ENCODE measurements around the gene PPP1R13B.
"Not testable (repeated sequence)": the region's sequence is repeated elsewhere in the genome, so short reads cannot be mapped to it uniquely, and the experiment has no call there.

Gene PPP1R13B

GRCh38 chr14:103856607-103857006 is 9.2 kb upstream of the PPP1R13B start:
- DNase-seq = no peak

GRCh38 chr14:103856105-103856504 is 8.7 kb upstream of the PPP1R13B start:
- DNase-seq = no peak

GRCh38 chr14:103855734-103856095 is 8.3 kb upstream of the PPP1R13B start:
- no peak for DNase-seq

GRCh38 chr14:103854822-103855733 is 7.7 kb upstream of the PPP1R13B start:
- DNase-seq = no peak

GRCh38 chr14:103854017-103854808 is 6.8 kb upstream of the PPP1R13B start:
- DNase-seq = no peak

- DNase-seq = no peak
Observed at GRCh38 chr14:103849151-103849886, 1.9 kb upstream of the PPP1R13B start.

- no peak for DNase-seq
Observed at GRCh38 chr14:103848175-103849077, 1.1 kb upstream of the PPP1R13B start.

GRCh38 chr14:103846543-103847450 is 578 bp downstream of the PPP1R13B start:
- peak; percentile 29 for DNase-seq

- DNase-seq = no peak
Observed at GRCh38 chr14:103846097-103846496, 1.3 kb downstream of the PPP1R13B start.

GRCh38 chr14:103845327-103845726 is 2.0 kb downstream of the PPP1R13B start:
- no peak for DNase-seq

- not testable (repeated sequence) for DNase-seq
Observed at GRCh38 chr14:103841265-103841664, 6.1 kb downstream of the PPP1R13B start.

GRCh38 chr14:103840014-103840413 is 7.4 kb downstream of the PPP1R13B start:
- DNase-seq = no peak

GRCh38 chr14:103839579-103839978 is 7.8 kb downstream of the PPP1R13B start:
- no peak for DNase-seq

GRCh38 chr14:103838117-103838516 is 9.3 kb downstream of the PPP1R13B start:
- no peak for DNase-seq

GRCh38 chr14:103836976-103837725 is 10.2 kb downstream of the PPP1R13B start:
- DNase-seq = no peak

GRCh38 chr14:103834956-103835355 is 12.4 kb downstream of the PPP1R13B start:
- DNase-seq = no peak

GRCh38 chr14:103833711-103834110 is 13.7 kb downstream of the PPP1R13B start:
- no peak for DNase-seq

GRCh38 chr14:103832046-103832445 is 15.3 kb downstream of the PPP1R13B start:
- DNase-seq = no peak

- no peak for DNase-seq
Observed at GRCh38 chr14:103830511-103831270, 16.7 kb downstream of the PPP1R13B start.

Data from activated gamma-delta T cell treated with Interleukin-2 at 50 U/mL for 16 hours (primary cell).